Stomach smooth muscle (tissue), 2 donors: ENCODE results near the gene BCL2L1.

ENCODE experiments used
- H3K27ac ChIP-seq: one replicate; pipeline ENCODE4 v1.7.0; 2013; ENCODE audit warnings: mild to moderate bottlenecking, low read length, inconsistent platforms
- H3K27me3 ChIP-seq, 2 donors: one replicate each; pipeline ENCODE4 v1.7.0; 2013; ENCODE audit warnings: low read length in 2 of 2; ENCODE audit not compliant: insufficient read depth in 2 of 2, control insufficient read depth in 1 of 2
- H3K36me3 ChIP-seq, 2 donors: one replicate each; pipeline ENCODE4 v1.7.0; 2013; ENCODE audit warnings: low read length in 2 of 2; ENCODE audit not compliant: control insufficient read depth in 2 of 2, insufficient read depth in 2 of 2
- H3K4me1 ChIP-seq: one replicate; pipeline ENCODE4 v1.7.0; 2013; ENCODE audit warnings: low read length; ENCODE audit not compliant: control insufficient read depth, insufficient read depth
- H3K4me3 ChIP-seq, 2 donors: one replicate each; pipeline ENCODE4 v1.7.0; 2013; ENCODE audit warnings: low read length in 2 of 2
- H3K9ac ChIP-seq, 2 donors: one replicate each; pipeline ENCODE4 v1.7.0; 2013; ENCODE audit warnings: low read length in 2 of 2, mild to moderate bottlenecking in 1 of 2
- H3K9me3 ChIP-seq, 2 donors: one replicate each; pipeline ENCODE4 v1.7.0; 2013; ENCODE audit warnings: low read length in 2 of 2; ENCODE audit not compliant: control insufficient read depth in 2 of 2
- donor health status: healthy.
- donor health status: Pancreatic carcinoma.

BCL2L1 gene

GRCh38 chr20:31707994-31708735 is 14.5 kb downstream of the BCL2L1 start:
- no peak overlapping the region for H3K4me3 ChIP-seq
- H3K9ac ChIP-seq = no peak overlapping the region
- no peaks in the 10 kb centered on the region for H3K27me3 ChIP-seq
- H3K9me3 ChIP-seq = no peaks in the 10 kb centered on the region
- no peak overlapping the region for H3K27ac ChIP-seq
- peaks cover 35% of the 10 kb centered on the region for H3K4me1 ChIP-seq
- peaks cover 6 to 12% of the 10 kb centered on the region in 2 donors for H3K36me3 ChIP-seq

GRCh38 chr20:31707258-31707615 is 15.4 kb downstream of the BCL2L1 start:
- Histone ChIP-seq H3K4me1 (peaks cover 26% of the 10 kb centered on the region), H3K36me3 (peaks cover 6 to 12% of the 10 kb centered on the region in 2 donors), H3K4me3 (no peak overlapping the region), H3K27me3 (no peaks in the 10 kb centered on the region), H3K9me3 (no peaks in the 10 kb centered on the region), H3K27ac (no peak overlapping the region), H3K9ac (no peak overlapping the region)

- Histone ChIP-seq H3K36me3 (peaks cover 6 to 12% of the 10 kb centered on the region in 2 donors), H3K4me3 (no peak overlapping the region)
Measured at GRCh38 chr20:31706607-31707257, 15.9 kb downstream of the BCL2L1 start.

GRCh38 chr20:31705598-31706597 is 16.8 kb downstream of the BCL2L1 start:
- no peak overlapping the region for H3K27ac ChIP-seq
- no peak overlapping the region for H3K9ac ChIP-seq
- H3K4me3 ChIP-seq = no peak overlapping the region
- H3K4me1 ChIP-seq = peaks cover 14% of the 10 kb centered on the region
- peaks cover 6 to 12% of the 10 kb centered on the region in 2 donors for H3K36me3 ChIP-seq
- H3K9me3 ChIP-seq = no peaks in the 10 kb centered on the region
- H3K27me3 ChIP-seq = no peaks in the 10 kb centered on the region

More at GRCh38 chr20:31706607-31707257, 15.9 kb downstream of the BCL2L1 start:
- Histone ChIP-seq H3K27ac (no peak overlapping the region), H3K9ac (no peak overlapping the region), H3K4me1 (peaks cover 21% of the 10 kb centered on the region), H3K27me3 (no peaks in the 10 kb centered on the region), H3K9me3 (no peaks in the 10 kb centered on the region)

- Histone ChIP-seq H3K27ac (no peak overlapping the region), H3K27me3 (no peaks in the 10 kb centered on the region), H3K4me1 (peaks cover 10% of the 10 kb centered on the region), H3K4me3 (no peak overlapping the region), H3K36me3 (peaks cover 6 to 12% of the 10 kb centered on the region in 2 donors), H3K9ac (no peak overlapping the region), H3K9me3 (no peaks in the 10 kb centered on the region)
Measured at GRCh38 chr20:31705191-31705590, 17.5 kb downstream of the BCL2L1 start.

- no peak overlapping the region for H3K27ac ChIP-seq
- H3K9ac ChIP-seq = no peak overlapping the region
- H3K4me1 ChIP-seq = peaks cover 13% of the 10 kb centered on the region
- no peaks in the 10 kb centered on the region for H3K9me3 ChIP-seq
- peaks cover 6 to 14% of the 10 kb centered on the region in 2 donors for H3K36me3 ChIP-seq
- H3K4me3 ChIP-seq = no peak overlapping the region
- no peaks in the 10 kb centered on the region for H3K27me3 ChIP-seq
Measured at GRCh38 chr20:31704225-31705119, 18.2 kb downstream of the BCL2L1 start.

GRCh38 chr20:31701591-31701990 is 21.1 kb downstream of the BCL2L1 start:
- H3K27ac ChIP-seq = no peak overlapping the region
- H3K36me3 ChIP-seq = peaks cover 0 to 5% of the 10 kb centered on the region in 2 donors
- H3K4me3 ChIP-seq = no peak overlapping the region
- H3K4me1 ChIP-seq = peaks cover 14% of the 10 kb centered on the region
- H3K9ac ChIP-seq = no peak overlapping the region
- no peaks in the 10 kb centered on the region for H3K27me3 ChIP-seq
- no peaks in the 10 kb centered on the region for H3K9me3 ChIP-seq

- Histone ChIP-seq H3K9me3 (no peaks in the 10 kb centered on the region), H3K36me3 (peaks cover 0 to 8% of the 10 kb centered on the region in 2 donors), H3K27ac (no peak overlapping the region), H3K4me1 (peaks cover 14% of the 10 kb centered on the region), H3K4me3 (no peak overlapping the region), H3K27me3 (no peaks in the 10 kb centered on the region), H3K9ac (no peak overlapping the region)
Measured at GRCh38 chr20:31700747-31701146, 21.9 kb downstream of the BCL2L1 start.

GRCh38 chr20:31699801-31700728 is 22.6 kb downstream of the BCL2L1 start:
- Histone ChIP-seq H3K36me3 (peaks cover 0 to 7% of the 10 kb centered on the region in 2 donors), H3K4me3 (no peak overlapping the region), H3K27ac (peak overlapping the region; percentile 60), H3K9me3 (no peaks in the 10 kb centered on the region), H3K4me1 (peaks cover 14% of the 10 kb centered on the region), H3K27me3 (no peaks in the 10 kb centered on the region), H3K9ac (no peak overlapping the region)
